ENCODE data around the gene AHCTF1.
"Not testable (repeated sequence)": the region's sequence is repeated elsewhere in the genome, so short reads cannot be mapped to it uniquely, and the experiment has no call there.

Gene AHCTF1

DNA sequence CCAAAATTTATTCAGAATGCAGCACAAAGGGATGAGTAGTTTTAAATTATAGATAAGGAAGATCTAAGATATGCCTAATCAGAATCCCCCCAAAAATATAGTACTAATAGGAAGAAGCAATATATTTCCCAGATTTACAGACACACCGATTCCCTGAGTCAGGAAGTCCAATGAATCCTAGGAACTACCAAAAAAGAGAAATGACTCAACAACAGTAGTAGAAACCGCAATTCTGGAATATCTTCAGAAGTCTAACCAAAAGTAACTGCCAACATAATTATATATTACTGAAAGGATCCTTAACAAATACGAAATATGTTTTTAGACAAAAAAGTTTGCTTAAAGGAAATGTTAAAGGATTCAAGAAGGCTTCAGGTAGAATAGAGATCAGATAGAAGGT is 10.3 kb downstream of the AHCTF1 start:
- no peak for DNase-seq (ENCODE audit: low spot score)
- TF ChIP-seq, protein P1, sequence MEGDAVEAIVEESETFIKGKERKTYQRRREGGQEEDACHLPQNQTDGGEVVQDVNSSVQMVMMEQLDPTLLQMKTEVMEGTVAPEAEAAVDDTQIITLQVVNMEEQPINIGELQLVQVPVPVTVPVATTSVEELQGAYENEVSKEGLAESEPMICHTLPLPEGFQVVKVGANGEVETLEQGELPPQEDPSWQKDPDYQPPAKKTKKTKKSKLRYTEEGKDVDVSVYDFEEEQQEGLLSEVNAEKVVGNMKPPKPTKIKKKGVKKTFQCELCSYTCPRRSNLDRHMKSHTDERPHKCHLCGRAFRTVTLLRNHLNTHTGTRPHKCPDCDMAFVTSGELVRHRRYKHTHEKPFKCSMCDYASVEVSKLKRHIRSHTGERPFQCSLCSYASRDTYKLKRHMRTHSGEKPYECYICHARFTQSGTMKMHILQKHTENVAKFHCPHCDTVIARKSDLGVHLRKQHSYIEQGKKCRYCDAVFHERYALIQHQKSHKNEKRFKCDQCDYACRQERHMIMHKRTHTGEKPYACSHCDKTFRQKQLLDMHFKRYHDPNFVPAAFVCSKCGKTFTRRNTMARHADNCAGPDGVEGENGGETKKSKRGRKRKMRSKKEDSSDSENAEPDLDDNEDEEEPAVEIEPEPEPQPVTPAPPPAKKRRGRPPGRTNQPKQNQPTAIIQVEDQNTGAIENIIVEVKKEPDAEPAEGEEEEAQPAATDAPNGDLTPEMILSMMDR (IDR thresholded peaks at IDR 0.05; ENCODE audit: extremely low read depth, missing control alignments) = no peak

DNA sequence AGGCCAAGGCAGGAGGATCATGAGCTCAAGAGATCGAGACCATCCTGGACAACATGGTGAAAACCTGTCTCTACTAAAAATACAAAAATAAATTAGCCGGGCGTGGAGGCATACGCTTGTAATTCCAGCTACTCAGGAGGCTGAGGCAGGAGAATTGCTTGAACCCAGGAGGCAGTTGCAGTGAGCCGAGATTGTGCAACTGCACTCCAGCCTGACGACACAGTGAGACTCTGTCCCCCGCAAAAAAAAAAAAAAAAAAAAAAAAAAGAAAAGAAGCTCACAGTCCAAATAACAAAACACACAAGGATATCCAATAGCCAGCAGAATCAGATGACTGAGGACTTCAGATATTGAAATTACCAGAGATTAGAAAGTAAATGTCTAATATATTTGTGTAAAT is 11.8 kb downstream of the AHCTF1 start:
- DNase-seq (ENCODE audit: low spot score) = no peak
- TF ChIP-seq, protein P1 (IDR thresholded peaks at IDR 0.05; ENCODE audit: extremely low read depth, missing control alignments) = no peak

DNA sequence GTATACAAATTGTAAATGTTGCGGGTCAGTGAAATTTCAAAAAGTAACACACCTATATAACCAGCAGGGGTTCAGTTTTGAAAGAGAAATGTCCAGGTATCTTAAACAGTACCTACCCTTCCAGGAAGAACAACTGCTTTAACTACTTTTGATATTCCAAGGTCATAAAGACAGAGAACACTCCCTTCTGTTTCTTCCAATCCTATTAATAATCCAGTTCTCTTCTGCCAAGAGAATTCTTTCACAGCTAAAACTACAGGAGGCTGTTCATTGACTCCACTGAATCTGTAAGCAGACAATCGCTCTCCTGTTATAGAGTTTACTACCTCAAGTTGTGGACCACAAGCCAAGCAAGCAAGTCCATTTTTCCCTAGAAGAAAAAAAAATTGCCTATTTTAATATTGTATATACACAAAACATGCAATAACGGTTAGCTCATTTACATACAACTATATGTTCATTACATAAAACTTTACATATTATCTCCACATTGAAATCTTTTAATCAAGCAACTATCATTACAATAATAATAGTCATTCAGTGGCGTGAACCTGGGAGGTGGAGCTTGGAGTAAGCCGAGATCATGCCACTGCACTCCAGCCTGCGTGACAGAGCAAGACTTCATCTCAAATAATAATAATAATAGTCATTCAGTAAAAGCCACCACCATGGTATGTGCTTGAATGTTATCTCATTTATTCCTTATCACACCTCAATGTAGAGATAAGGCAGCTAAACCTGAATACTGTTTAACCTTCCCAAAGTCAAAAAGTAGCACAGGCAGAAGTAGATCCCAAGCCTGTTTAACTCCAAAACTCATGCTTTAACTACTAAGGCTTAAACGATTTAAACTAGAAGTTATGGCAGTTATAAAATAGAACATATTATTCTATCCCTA is 15.5 kb downstream of the AHCTF1 start:
- not testable (repeated sequence) for DNase-seq (ENCODE audit: low spot score)

DNA sequence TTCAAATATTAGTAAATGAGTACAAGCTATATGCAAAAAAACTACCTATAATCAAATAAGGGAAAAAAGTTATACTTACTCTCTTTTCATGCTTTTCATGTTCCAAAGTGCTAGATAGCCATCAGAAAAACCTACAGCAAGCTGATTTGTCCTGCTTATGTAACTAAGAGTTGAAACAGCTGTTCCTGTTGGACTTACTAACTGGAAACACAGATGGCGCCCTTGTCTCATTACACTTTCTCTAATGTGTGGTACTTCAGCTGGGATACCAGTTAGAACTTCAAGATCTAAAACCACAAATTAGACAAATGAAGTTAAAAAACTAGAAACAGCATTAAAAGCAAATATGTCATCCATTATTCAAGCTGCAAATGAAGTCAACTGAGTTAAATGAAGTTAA is 24.3 kb downstream of the AHCTF1 start:
- TF ChIP-seq, protein P1 (IDR thresholded peaks at IDR 0.05; ENCODE audit: extremely low read depth, missing control alignments) = peak; percentile 23
- no peak for DNase-seq (ENCODE audit: low spot score)

DNA sequence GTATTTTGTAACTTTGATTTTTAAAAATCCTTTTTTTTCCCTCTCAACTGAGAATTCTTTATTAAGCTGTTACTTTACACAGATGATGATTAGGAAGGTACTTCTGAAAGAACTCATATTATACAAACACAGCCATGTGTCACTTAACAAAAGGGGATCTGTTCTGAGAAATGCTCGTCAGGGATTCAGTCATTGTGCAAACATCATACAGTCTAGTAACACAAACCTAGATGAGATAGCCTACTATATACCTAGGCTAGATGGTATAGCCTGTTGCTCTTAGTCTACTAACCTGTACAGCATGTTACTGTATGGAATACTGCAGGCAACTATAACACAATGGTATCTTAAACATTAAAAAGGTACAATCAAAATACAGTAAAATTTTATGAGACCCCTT is 24.9 kb downstream of the AHCTF1 start:
- TF ChIP-seq, protein P1 (IDR thresholded peaks at IDR 0.05; ENCODE audit: extremely low read depth, missing control alignments) = no peak
- DNase-seq (ENCODE audit: low spot score) = no peak

DNA sequence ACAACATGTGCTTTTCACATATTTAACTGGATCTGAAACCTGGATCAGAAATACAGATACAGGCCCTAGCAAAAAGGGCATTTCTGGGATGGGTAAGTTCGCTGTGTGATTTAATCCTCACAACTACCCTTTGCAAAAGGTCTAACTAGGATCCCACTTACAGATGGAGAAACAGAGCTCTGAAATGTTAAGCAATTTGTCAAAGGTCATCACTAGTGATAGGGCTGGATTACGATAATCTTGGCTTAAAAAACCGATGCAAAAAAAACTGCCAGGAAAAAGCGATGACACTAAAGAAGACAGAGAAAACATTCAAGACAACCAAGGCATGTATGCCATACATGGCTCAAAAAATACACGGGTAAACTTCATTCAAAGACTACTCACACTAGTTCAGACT is 29.9 kb downstream of the AHCTF1 start:
- TF ChIP-seq, protein P1 (IDR thresholded peaks at IDR 0.05; ENCODE audit: extremely low read depth, missing control alignments) = no peak
- no peak for DNase-seq (ENCODE audit: low spot score)

DNA sequence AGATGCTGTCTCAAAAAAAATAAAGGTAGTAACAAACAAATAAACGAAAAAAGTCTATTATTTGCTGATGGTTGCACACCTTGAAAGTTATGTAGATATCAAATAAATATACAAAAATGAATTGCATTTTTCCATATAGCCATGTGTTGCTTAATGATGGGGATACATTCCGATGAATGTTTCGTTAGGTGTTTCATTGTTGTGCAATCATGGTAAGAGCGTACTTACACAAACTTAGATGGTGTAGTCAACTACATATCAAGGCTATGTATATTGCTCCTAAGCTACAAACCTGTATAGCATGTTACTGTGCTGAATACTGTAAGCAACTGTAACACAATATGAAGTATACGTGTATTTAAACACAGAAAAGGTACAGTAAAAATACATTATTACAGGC is 34.4 kb downstream of the AHCTF1 start:
- TF ChIP-seq, protein P1 (IDR thresholded peaks at IDR 0.05; ENCODE audit: extremely low read depth, missing control alignments) = no peak
- DNase-seq (ENCODE audit: low spot score) = no peak
